GM21360 (cell line): Measurements from ENCODE around the gene CD302.
"Not testable (repeated sequence)": the region's sequence is repeated elsewhere in the genome, so short reads cannot be mapped to it uniquely, and the experiment has no call there.

Experiments
- ATAC-seq: cut with Tn5 transposase; IDR thresholded peaks from one replicate; pipeline ENCODE4 v1.9.1; 2021; ENCODE audit warnings: mild to moderate bottlenecking, moderate library complexity; ENCODE audit not compliant: unreplicated experiment

The CD302 gene

GRCh38 chr2:159795841-159796690 is 1.9 kb downstream of the CD302 start:
- ATAC-seq, result no peak

- ATAC-seq, result no peak
Observed at GRCh38 chr2:159793326-159793725, 4.7 kb downstream of the CD302 start.

- ATAC-seq, result no peak
Observed at GRCh38 chr2:159792599-159792998, 5.4 kb downstream of the CD302 start.

GRCh38 chr2:159792036-159792435 is 6.0 kb downstream of the CD302 start:
- no peak for ATAC-seq

- no peak for ATAC-seq
Observed at GRCh38 chr2:159790323-159790722, 7.7 kb downstream of the CD302 start.

- no peak for ATAC-seq
Observed at GRCh38 chr2:159788253-159788652, 9.8 kb downstream of the CD302 start.

GRCh38 chr2:159787647-159788046 is 10.4 kb downstream of the CD302 start:
- not testable (repeated sequence) for ATAC-seq

- ATAC-seq, result no peak
Observed at GRCh38 chr2:159786938-159787337, 11.1 kb downstream of the CD302 start.

GRCh38 chr2:159785195-159785594 is 12.8 kb downstream of the CD302 start:
- ATAC-seq, result no peak

GRCh38 chr2:159784744-159785143 is 13.3 kb downstream of the CD302 start:
- ATAC-seq, result not testable (repeated sequence)

GRCh38 chr2:159783556-159783955 is 14.5 kb downstream of the CD302 start:
- no peak for ATAC-seq

GRCh38 chr2:159776321-159776720 is 21.7 kb downstream of the CD302 start:
- no peak for ATAC-seq

- no peak for ATAC-seq
Observed at GRCh38 chr2:159775021-159775420, 23.0 kb downstream of the CD302 start.

- no peak for ATAC-seq
Observed at GRCh38 chr2:159774370-159774990, 23.5 kb downstream of the CD302 start.

GRCh38 chr2:159773886-159774285 is 24.1 kb downstream of the CD302 start:
- ATAC-seq, result no peak

- no peak for ATAC-seq
Observed at GRCh38 chr2:159773426-159773825, 24.6 kb downstream of the CD302 start.

- ATAC-seq, result no peak
Observed at GRCh38 chr2:159769147-159769546, 28.9 kb downstream of the CD302 start.

GRCh38 chr2:159762075-159762474 is 35.9 kb downstream of the CD302 start:
- no peak for ATAC-seq

- ATAC-seq, result no peak
Observed at GRCh38 chr2:159760326-159760725, 37.7 kb downstream of the CD302 start.

- no peak for ATAC-seq
Observed at GRCh38 chr2:159759577-159759976, 38.4 kb downstream of the CD302 start.

- ATAC-seq, result no peak
Observed at GRCh38 chr2:159758686-159759085, 39.3 kb downstream of the CD302 start.

GRCh38 chr2:159758239-159758638 is 39.8 kb downstream of the CD302 start:
- ATAC-seq, result no peak
